BE2C (cell line): ENCODE data around the gene RAB38.

Source experiments
- DNase-seq: peaks from one replicate; pipeline ENCODE4 v3.0.0-alpha.2; 2020
- H3K27me3 ChIP-seq: fragments of 250-450 bp; sonication (Bioruptor Pico); 2 replicates; pipeline ENCODE4 v1.5.1; 2020; ENCODE audit warnings: mild to moderate bottlenecking
- H3K36me3 ChIP-seq: fragments of 250-450 bp; sonication (Bioruptor Pico); 2 replicates; pipeline ENCODE4 v1.5.1; 2020; ENCODE audit warnings: mild to moderate bottlenecking
- H3K4me1 ChIP-seq: fragments of 250-450 bp; sonication (Bioruptor Pico); 2 replicates; pipeline ENCODE4 v1.5.1; 2020
- H3K4me3 ChIP-seq: 2 replicates; pipeline ENCODE4 v1.5.1; 2011; ENCODE audit warnings: low read depth, low read length
- H3K9me3 ChIP-seq: fragments of 250-450 bp; sonication (Bioruptor Pico); 2 replicates; pipeline ENCODE4 v1.5.1; 2020
- CTCF ChIP-seq: IDR thresholded peaks from 2 replicates; pipeline ENCODE4 v1.5.1; 2012; ENCODE audit warnings: mild to moderate bottlenecking, low read depth, low read length

The RAB38 gene

GRCh38 chr11:88178191-88178590 is 2.9 kb upstream of the RAB38 start:
- DNase-seq, result no peak
- TF ChIP-seq CTCF, result no peak
- H3K4me3 ChIP-seq, result no peak overlapping the region
- no peaks in the 10 kb centered on the region for H3K4me1 ChIP-seq
- H3K36me3 ChIP-seq, result no peaks in the 10 kb centered on the region
- H3K27me3 ChIP-seq, result no peaks in the 10 kb centered on the region
- no peaks in the 10 kb centered on the region for H3K9me3 ChIP-seq

- H3K4me1 ChIP-seq, result no peaks in the 10 kb centered on the region
- no peaks in the 10 kb centered on the region for H3K36me3 ChIP-seq
- no peak for DNase-seq
- H3K4me3 ChIP-seq, result no peak overlapping the region
- no peaks in the 10 kb centered on the region for H3K27me3 ChIP-seq
- no peak for TF ChIP-seq CTCF
- H3K9me3 ChIP-seq, result no peaks in the 10 kb centered on the region
Measured at GRCh38 chr11:88175569-88176075, 379 bp upstream of the RAB38 start.

GRCh38 chr11:88173956-88174355 is 1.3 kb downstream of the RAB38 start:
- no peaks in the 10 kb centered on the region for H3K4me1 ChIP-seq
- no peaks in the 10 kb centered on the region for H3K27me3 ChIP-seq
- TF ChIP-seq CTCF, result no peak
- H3K9me3 ChIP-seq, result no peaks in the 10 kb centered on the region
- no peaks in the 10 kb centered on the region for H3K36me3 ChIP-seq
- DNase-seq, result no peak
- no peak overlapping the region for H3K4me3 ChIP-seq

GRCh38 chr11:88171982-88172381 is 3.3 kb downstream of the RAB38 start:
- Histone ChIP-seq H3K27me3 (no peaks in the 10 kb centered on the region), H3K9me3 (no peaks in the 10 kb centered on the region), H3K4me3 (no peak overlapping the region), H3K4me1 (no peaks in the 10 kb centered on the region), H3K36me3 (no peaks in the 10 kb centered on the region)
- no peak for TF ChIP-seq CTCF
- no peak for DNase-seq

GRCh38 chr11:88170673-88171072 is 4.6 kb downstream of the RAB38 start:
- H3K9me3 ChIP-seq, result no peaks in the 10 kb centered on the region
- H3K4me3 ChIP-seq, result no peak overlapping the region
- no peak for DNase-seq
- no peaks in the 10 kb centered on the region for H3K27me3 ChIP-seq
- H3K36me3 ChIP-seq, result no peaks in the 10 kb centered on the region
- H3K4me1 ChIP-seq, result no peaks in the 10 kb centered on the region
- TF ChIP-seq CTCF, result no peak

- no peak for DNase-seq
- TF ChIP-seq CTCF, result no peak
- H3K9me3 ChIP-seq, result no peaks in the 10 kb centered on the region
- no peaks in the 10 kb centered on the region for H3K27me3 ChIP-seq
- no peaks in the 10 kb centered on the region for H3K4me1 ChIP-seq
- H3K36me3 ChIP-seq, result no peaks in the 10 kb centered on the region
- H3K4me3 ChIP-seq, result no peak overlapping the region
Measured at GRCh38 chr11:88169881-88170280, 5.4 kb downstream of the RAB38 start.
